KMS-11 (cell line): Measurements from ENCODE around the gene CD27.

ENCODE experiments used
- H2AFZ ChIP-seq: fragments of 200-600 bp; sonication (generic); 2 replicates; pipeline ENCODE4 v1.6.1; 2016; ENCODE audit warnings: antibody characterized with exemption, mixed run types, low read depth
- H3K27ac ChIP-seq: fragments of 200-600 bp; sonication (generic); 2 replicates; pipeline ENCODE4 v1.6.1; 2016; ENCODE audit warnings: mild to moderate bottlenecking, mixed run types
- H3K27me3 ChIP-seq: fragments of 200-600 bp; sonication (generic); 2 replicates; pipeline ENCODE4 v1.6.1; 2017; ENCODE audit warnings: mild to moderate bottlenecking, low read depth, mixed run types, moderate library complexity; ENCODE audit not compliant: insufficient read depth
- H3K36me3 ChIP-seq: fragments of 200-600 bp; sonication (generic); 2 replicates; pipeline ENCODE4 v1.6.1; 2017; ENCODE audit warnings: mild to moderate bottlenecking, mixed run types; ENCODE audit not compliant: insufficient read depth
- H3K4me1 ChIP-seq: fragments of 200-600 bp; sonication (generic); 2 replicates; pipeline ENCODE4 v1.6.1; 2016; ENCODE audit warnings: mild to moderate bottlenecking, low read depth, mixed run types; ENCODE audit not compliant: poor library complexity, severe bottlenecking
- H3K4me2 ChIP-seq: fragments of 200-600 bp; sonication (generic); 2 replicates; pipeline ENCODE4 v1.7.0; 2016; ENCODE audit warnings: mild to moderate bottlenecking, mixed run types
- H3K4me3 ChIP-seq: fragments of 200-600 bp; sonication (generic); IDR thresholded peaks from 2 replicates; pipeline ENCODE4 v1.6.1; 2017; ENCODE audit warnings: low read depth, low read length, mixed read lengths; ENCODE audit not compliant: insufficient read depth
- H3K79me2 ChIP-seq: fragments of 200-600 bp; sonication (generic); 2 replicates; pipeline ENCODE4 v1.6.1; 2016; ENCODE audit warnings: low read depth, mixed run types; ENCODE audit not compliant: insufficient read depth
- H3K9ac ChIP-seq: fragments of 200-600 bp; sonication (generic); 2 replicates; pipeline ENCODE4 v1.6.1; 2016; ENCODE audit warnings: mild to moderate bottlenecking, mixed run types
- H4K20me1 ChIP-seq: fragments of 200-600 bp; sonication (generic); 2 replicates; pipeline ENCODE4 v1.6.1; 2016; ENCODE audit warnings: mild to moderate bottlenecking, mixed run types; ENCODE audit not compliant: insufficient read depth
- CTCF ChIP-seq: fragments of 200-600 bp; sonication (generic); conservative IDR thresholded peaks from 2 replicates; pipeline ENCODE4 v1.6.1; 2017; ENCODE audit warnings: low read depth, mild to moderate bottlenecking, antibody characterized with exemption, low read length, moderate library complexity, mixed read lengths

CD27 gene

GRCh38 chr12:6451348-6452244 is 6.8 kb downstream of the CD27 start, which contains the start of gene TAPBPL:
Gene TAPBPL, plus strand, starts transcription at chr12:6452042. Its CDS starts 207 bp downstream, at chr12:6452249.
- peaks cover 12% of the 10 kb centered on the region; the same call in 1 of the 2 replicates for H3K79me2 ChIP-seq
- peak within 1 kb of the TSS; percentile 92 for H3K27ac ChIP-seq
- H3K4me3 ChIP-seq = no peak within 1 kb of the TSS
- H3K9ac ChIP-seq = peak within 1 kb of the TSS; percentile 97
- H3K36me3 ChIP-seq = no peaks in the 10 kb centered on the region
- no peak for TF ChIP-seq CTCF
- H2AFZ ChIP-seq = peak within 1 kb of the TSS; percentile 48
- H3K4me2 ChIP-seq = peak within 1 kb of the TSS; percentile 55
- H4K20me1 ChIP-seq = no peaks in the 10 kb centered on the region
- H3K4me1 ChIP-seq = peaks cover 39% of the 10 kb centered on the region
- no peaks in the 10 kb centered on the region for H3K27me3 ChIP-seq

- no peak overlapping the region for H3K4me3 ChIP-seq
- peak overlapping the region; percentile 48 for H2AFZ ChIP-seq
- H3K27me3 ChIP-seq = no peaks in the 10 kb centered on the region
- H4K20me1 ChIP-seq = no peaks in the 10 kb centered on the region
- peaks cover 31% of the 10 kb centered on the region for H3K4me1 ChIP-seq
- H3K9ac ChIP-seq = peak overlapping the region; percentile 97
- H3K79me2 ChIP-seq = peaks cover 12% of the 10 kb centered on the region; the same call in 1 of the 2 replicates
- peak overlapping the region; percentile 55 for H3K4me2 ChIP-seq
- H3K27ac ChIP-seq = peak overlapping the region; percentile 92
- no peaks in the 10 kb centered on the region for H3K36me3 ChIP-seq
- no peak for TF ChIP-seq CTCF
Measured at GRCh38 chr12:6452245-6452943, 7.6 kb downstream of the CD27 start.

- no peaks in the 10 kb centered on the region for H4K20me1 ChIP-seq
Measured at GRCh38 chr12:6452944-6453630, 8.3 kb downstream of the CD27 start.

More at GRCh38 chr12:6452944-6453630, 8.3 kb downstream of the CD27 start:
- H3K27me3 ChIP-seq = no peaks in the 10 kb centered on the region
- H3K4me2 ChIP-seq = peak overlapping the region; percentile 55
- no peak overlapping the region; the same call in 1 of the 2 replicates for H2AFZ ChIP-seq
- H3K27ac ChIP-seq = peak overlapping the region; percentile 92
- H3K4me1 ChIP-seq = peaks cover 24% of the 10 kb centered on the region
- H3K4me3 ChIP-seq = no peak overlapping the region
- no peak for TF ChIP-seq CTCF
- peaks cover 12% of the 10 kb centered on the region; the same call in 1 of the 2 replicates for H3K79me2 ChIP-seq
- H3K36me3 ChIP-seq = no peaks in the 10 kb centered on the region
- peak overlapping the region; percentile 97 for H3K9ac ChIP-seq
